HepG2 (cell line): ENCODE measurements around the gene NLRC4. TPM values are rescaled to one million over a fixed set of nuclear protein-coding genes. Genes with fewer than 3 reads are reported as not detected.
A peak's percentile ranks its signal among the peaks of the same experiment; 100 is the strongest.

Experiments
- CHD2 ChIP-seq: IDR thresholded peaks from 2 replicates; pipeline ENCODE4 v1.6.1; 2011; ENCODE audit warnings: low read depth, low read length, improper control_type of control experiment
- JARID2 ChIP-seq: sonication (generic); formaldehyde crosslinking; IDR thresholded peaks from 2 replicates; pipeline ENCODE4 v1.8.1; 2023; ENCODE audit warnings: missing genetic modification reagents, inconsistent platforms; ENCODE audit not compliant: insufficient replicate concordance
- LCORL ChIP-seq, 2 experiments: fragments of 450-650 bp in 1 of 2; sonication (generic) in 1 of 2; formaldehyde crosslinking in 1 of 2; IDR thresholded peaks; 2 replicates each; pipeline versions ENCODE4 v1.5.0 to v1.6.1; 2017 to 2020; ENCODE audit warnings: antibody characterized with exemption in 1 of 2, missing genetic modification reagents in 1 of 2
- NAIF1 ChIP-seq: sonication (generic); formaldehyde crosslinking; IDR thresholded peaks from 2 replicates; pipeline ENCODE4 v1.5.0; 2020; ENCODE audit warnings: mild to moderate bottlenecking, missing genetic modification reagents, borderline replicate concordance
- NCOR1 ChIP-seq: fragments of 200-600 bp; sonication (generic); IDR thresholded peaks from 2 replicates; pipeline ENCODE4 v1.7.0; 2017; ENCODE audit warnings: antibody characterized with exemption, low read length, borderline replicate concordance
- NFAT5 ChIP-seq: sonication (generic); formaldehyde crosslinking; IDR thresholded peaks from 2 replicates; pipeline ENCODE4 v1.4.0; 2020; ENCODE audit warnings: missing genetic modification reagents
- NKX3-1 ChIP-seq: sonication (generic); formaldehyde crosslinking; IDR thresholded peaks from 2 replicates; pipeline ENCODE4 v1.5.0; 2020; ENCODE audit warnings: missing genetic modification reagents
- PRPF4 ChIP-seq: fragments of 200-400 bp; formaldehyde crosslinking; IDR thresholded peaks from 2 replicates; pipeline ENCODE4 v1.6.1; 2016; ENCODE audit warnings: low read length, low read depth; ENCODE audit not compliant: poor library complexity, severe bottlenecking
- SP2 ChIP-seq: sonication (generic); formaldehyde crosslinking; IDR thresholded peaks from 2 replicates; pipeline ENCODE4 v1.5.1; 2020; ENCODE audit warnings: mild to moderate bottlenecking, missing genetic modification reagents
- SSRP1 ChIP-seq: IDR thresholded peaks from 2 replicates; pipeline ENCODE4 v1.6.1; 2016; ENCODE audit warnings: control low read depth
- THYN1 ChIP-seq: sonication (generic); formaldehyde crosslinking; IDR thresholded peaks from 2 replicates; pipeline ENCODE4 v1.8.1; 2023; ENCODE audit warnings: low read depth, mild to moderate bottlenecking, moderate library complexity, missing genetic modification reagents, borderline replicate concordance
- ZNF225 ChIP-seq: sonication (generic); formaldehyde crosslinking; IDR thresholded peaks from 2 replicates; pipeline ENCODE4 v1.4.0; 2020; ENCODE audit warnings: mild to moderate bottlenecking, missing genetic modification reagents
- ZNF296 ChIP-seq: sonication (generic); formaldehyde crosslinking; conservative IDR thresholded peaks from 2 replicates; pipeline ENCODE4 v1.5.0; 2020; ENCODE audit warnings: mild to moderate bottlenecking, missing genetic modification reagents
- ZNF343 ChIP-seq: sonication (generic); formaldehyde crosslinking; IDR thresholded peaks from 2 replicates; pipeline ENCODE4 v1.4.0; 2020; ENCODE audit warnings: mild to moderate bottlenecking, missing genetic modification reagents
- ZNF468 ChIP-seq: sonication (generic); formaldehyde crosslinking; IDR thresholded peaks from 2 replicates; pipeline ENCODE4 v1.8.0; 2022; ENCODE audit warnings: mild to moderate bottlenecking, moderate library complexity, missing genetic modification reagents
- ZNF670 ChIP-seq: sonication (generic); formaldehyde crosslinking; IDR thresholded peaks from 2 replicates; pipeline ENCODE4 v1.8.0; 2022; ENCODE audit warnings: mild to moderate bottlenecking, missing genetic modification reagents, borderline replicate concordance
- polyA plus RNA-seq, 8 experiments: library from polyadenylated mRNA; depleted of rRNA in 3 of 8; stranded (reverse) in 7 of 8; unstranded in 1 of 8; fragments of >200 nt; fragmentation: Illumina TruSeq in 4 of 8; extraction: Trizol in 4 of 8; gene quantifications; 2 replicates each; pipeline versions ENCODE4 v1.2.1 to v1.2.3, GENCODE V29; 2011 to 2016; ENCODE audit warnings: low read depth in 4 of 8, missing spikeins in 1 of 8, mixed read lengths in 1 of 8; ENCODE audit not compliant: insufficient read depth in 1 of 8
- total RNA-seq, 5 experiments: library from RNA; depleted of rRNA; stranded (reverse); fragments of >200 nt; fragmentation: Illumina TruSeq; extraction: Trizol; gene quantifications; 2 replicates each; pipeline ENCODE4 v1.2.3, GENCODE V29; 2016; ENCODE audit warnings: low read depth in 1 of 5
- TF ChIP-seq, protein P1 (sequence below): sonication (generic); formaldehyde crosslinking; IDR thresholded peaks from 2 replicates; pipeline ENCODE4 v1.4.0; 2020; ENCODE audit warnings: missing genetic modification reagents
- TF ChIP-seq, protein P2 (sequence below): sonication (generic); formaldehyde crosslinking; IDR thresholded peaks from 2 replicates; pipeline ENCODE4 v1.4.0; 2020; ENCODE audit warnings: missing genetic modification reagents; ENCODE audit errors: not compliant biosample characterization

NLRC4 gene
- total and polyA plus RNA-seq, 2 of the 13 experiments (the other 11 are each of a cell fraction or from before 2014, with no cell fraction given): 0.15 to 0.29 TPM

GRCh38 chr2:32277674-32278477 lies 13.2 kb upstream of the NLRC4 start, which contains the start of gene YIPF4 (continued):
- TF ChIP-seq, protein P1, sequence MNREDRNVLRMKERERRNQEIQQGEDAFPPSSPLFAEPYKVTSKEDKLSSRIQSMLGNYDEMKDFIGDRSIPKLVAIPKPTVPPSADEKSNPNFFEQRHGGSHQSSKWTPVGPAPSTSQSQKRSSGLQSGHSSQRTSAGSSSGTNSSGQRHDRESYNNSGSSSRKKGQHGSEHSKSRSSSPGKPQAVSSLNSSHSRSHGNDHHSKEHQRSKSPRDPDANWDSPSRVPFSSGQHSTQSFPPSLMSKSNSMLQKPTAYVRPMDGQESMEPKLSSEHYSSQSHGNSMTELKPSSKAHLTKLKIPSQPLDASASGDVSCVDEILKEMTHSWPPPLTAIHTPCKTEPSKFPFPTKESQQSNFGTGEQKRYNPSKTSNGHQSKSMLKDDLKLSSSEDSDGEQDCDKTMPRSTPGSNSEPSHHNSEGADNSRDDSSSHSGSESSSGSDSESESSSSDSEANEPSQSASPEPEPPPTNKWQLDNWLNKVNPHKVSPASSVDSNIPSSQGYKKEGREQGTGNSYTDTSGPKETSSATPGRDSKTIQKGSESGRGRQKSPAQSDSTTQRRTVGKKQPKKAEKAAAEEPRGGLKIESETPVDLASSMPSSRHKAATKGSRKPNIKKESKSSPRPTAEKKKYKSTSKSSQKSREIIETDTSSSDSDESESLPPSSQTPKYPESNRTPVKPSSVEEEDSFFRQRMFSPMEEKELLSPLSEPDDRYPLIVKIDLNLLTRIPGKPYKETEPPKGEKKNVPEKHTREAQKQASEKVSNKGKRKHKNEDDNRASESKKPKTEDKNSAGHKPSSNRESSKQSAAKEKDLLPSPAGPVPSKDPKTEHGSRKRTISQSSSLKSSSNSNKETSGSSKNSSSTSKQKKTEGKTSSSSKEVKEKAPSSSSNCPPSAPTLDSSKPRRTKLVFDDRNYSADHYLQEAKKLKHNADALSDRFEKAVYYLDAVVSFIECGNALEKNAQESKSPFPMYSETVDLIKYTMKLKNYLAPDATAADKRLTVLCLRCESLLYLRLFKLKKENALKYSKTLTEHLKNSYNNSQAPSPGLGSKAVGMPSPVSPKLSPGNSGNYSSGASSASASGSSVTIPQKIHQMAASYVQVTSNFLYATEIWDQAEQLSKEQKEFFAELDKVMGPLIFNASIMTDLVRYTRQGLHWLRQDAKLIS: 0 out of 2 replicates have a peak, but pooled peaks have one; percentile 82
- TF ChIP-seq LCORL (IDR thresholded peaks at IDR 0.05) (peak; percentile 45; the same call in 1 of the 2 replicates), LCORL (CRISPR knock-in tag; IDR thresholded peaks at IDR 0.05) (peak; percentile 72), NCOR1 (no peak), ZNF670 (peak; percentile 96), ZNF343 (peak; percentile 76; the same call in 1 of the 2 replicates), ZNF296 (CRISPR knock-in tag) (0 out of 2 replicates have a peak, but pooled peaks have one; percentile 50), SSRP1 (CRISPR knock-in tag) (peak; percentile 80; the same call in 1 of the 2 replicates), JARID2 (CRISPR knock-in tag) (peak; percentile 82), THYN1 (CRISPR knock-in tag) (peak; percentile 95; the same call in 1 of the 2 replicates), PRPF4 (no peak), ZNF225 (CRISPR knock-in tag) (peak; percentile 98), NAIF1 (CRISPR knock-in tag) (0 out of 2 replicates have a peak, but pooled peaks have one; percentile 14), ZNF468 (CRISPR knock-in tag) (peak; percentile 57; the same call in 1 of the 2 replicates), NKX3-1 (peak; percentile 88), SP2 (CRISPR knock-in tag) (no peak; the same call in none of the 2 replicates), CHD2 (no peak; the same call in 1 of the 2 replicates), NFAT5 (CRISPR knock-in tag) (peak; percentile 96)
- TF ChIP-seq, protein P2, sequence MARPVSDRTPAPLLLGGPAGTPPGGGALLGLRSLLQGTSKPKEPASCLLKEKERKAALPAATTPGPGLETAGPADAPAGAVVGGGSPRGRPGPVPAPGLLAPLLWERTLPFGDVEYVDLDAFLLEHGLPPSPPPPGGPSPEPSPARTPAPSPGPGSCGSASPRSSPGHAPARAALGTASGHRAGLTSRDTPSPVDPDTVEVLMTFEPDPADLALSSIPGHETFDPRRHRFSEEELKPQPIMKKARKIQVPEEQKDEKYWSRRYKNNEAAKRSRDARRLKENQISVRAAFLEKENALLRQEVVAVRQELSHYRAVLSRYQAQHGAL (CRISPR knock-in tag): no peak
